Tibial nerve (tissue), 3 donors: Measurements from ENCODE around the gene LYRM4.

Source experiments
- POLR2A ChIP-seq, 2 donors: fragments of 450-650 bp; IDR thresholded peaks; one replicate each; pipeline ENCODE4 v1.6.1; 2017; ENCODE audit warnings: antibody characterized with exemption in 2 of 2, mild to moderate bottlenecking in 2 of 2, moderate library complexity in 2 of 2
- TF ChIP-seq, protein P1 (sequence below), 5 experiments: fragments of 200-600 bp in 3 of 5; fragments of 450-650 bp in 2 of 5; sonication (generic) in 3 of 5; IDR thresholded peaks; one replicate each; pipeline ENCODE4 v1.5.1; 2016 to 2019; ENCODE audit warnings: antibody characterized with exemption in 5 of 5, mild to moderate bottlenecking in 3 of 5, moderate library complexity in 2 of 5

GRCh38 chr6:5136851-5137250, 123.9 kb downstream of the LYRM4 start:
- TF ChIP-seq, protein P1, sequence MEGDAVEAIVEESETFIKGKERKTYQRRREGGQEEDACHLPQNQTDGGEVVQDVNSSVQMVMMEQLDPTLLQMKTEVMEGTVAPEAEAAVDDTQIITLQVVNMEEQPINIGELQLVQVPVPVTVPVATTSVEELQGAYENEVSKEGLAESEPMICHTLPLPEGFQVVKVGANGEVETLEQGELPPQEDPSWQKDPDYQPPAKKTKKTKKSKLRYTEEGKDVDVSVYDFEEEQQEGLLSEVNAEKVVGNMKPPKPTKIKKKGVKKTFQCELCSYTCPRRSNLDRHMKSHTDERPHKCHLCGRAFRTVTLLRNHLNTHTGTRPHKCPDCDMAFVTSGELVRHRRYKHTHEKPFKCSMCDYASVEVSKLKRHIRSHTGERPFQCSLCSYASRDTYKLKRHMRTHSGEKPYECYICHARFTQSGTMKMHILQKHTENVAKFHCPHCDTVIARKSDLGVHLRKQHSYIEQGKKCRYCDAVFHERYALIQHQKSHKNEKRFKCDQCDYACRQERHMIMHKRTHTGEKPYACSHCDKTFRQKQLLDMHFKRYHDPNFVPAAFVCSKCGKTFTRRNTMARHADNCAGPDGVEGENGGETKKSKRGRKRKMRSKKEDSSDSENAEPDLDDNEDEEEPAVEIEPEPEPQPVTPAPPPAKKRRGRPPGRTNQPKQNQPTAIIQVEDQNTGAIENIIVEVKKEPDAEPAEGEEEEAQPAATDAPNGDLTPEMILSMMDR (IDR thresholded peaks at IDR 0.05): no peak
- no peak for TF ChIP-seq POLR2A (IDR thresholded peaks at IDR 0.05)
